Osteocyte (in vitro differentiated cells): Measurements from ENCODE around the gene PITPNM3. TPM values are rescaled to one million over a fixed set of nuclear protein-coding genes. Genes with fewer than 3 reads are reported as not detected.

Experiments used
- DNase-seq: peaks from one replicate; pipeline ENCODE4 v3.0.0; 2021; ENCODE audit warnings: mixed read lengths; ENCODE audit not compliant: unreplicated experiment; ENCODE audit errors: extremely low spot score
- H3K27ac Mint-ChIP-seq: one replicate; pipeline ENCODE4 v1.8.0; 2021; ENCODE audit warnings: mild to moderate bottlenecking, mixed read lengths; ENCODE audit not compliant: unreplicated experiment
- H3K27me3 Mint-ChIP-seq: one replicate; pipeline ENCODE4 v1.8.0; 2021; ENCODE audit warnings: mixed read lengths; ENCODE audit not compliant: unreplicated experiment
- H3K36me3 Mint-ChIP-seq: one replicate; pipeline ENCODE4 v1.8.0; 2021; ENCODE audit warnings: mixed read lengths; ENCODE audit not compliant: unreplicated experiment
- H3K4me1 Mint-ChIP-seq: one replicate; pipeline ENCODE4 v1.8.0; 2021; ENCODE audit warnings: mixed read lengths; ENCODE audit not compliant: unreplicated experiment
- H3K4me3 Mint-ChIP-seq: one replicate; pipeline ENCODE4 v1.8.0; 2021; ENCODE audit warnings: mild to moderate bottlenecking, moderate library complexity, mixed read lengths; ENCODE audit not compliant: unreplicated experiment
- H3K9me3 Mint-ChIP-seq: one replicate; pipeline ENCODE4 v1.8.0; 2021; ENCODE audit warnings: mixed read lengths; ENCODE audit not compliant: unreplicated experiment
- CTCF ChIP-seq: fragments of 200-600 bp; sonication (generic); IDR thresholded peaks from 2 replicates; pipeline ENCODE4 v1.5.0; 2021; ENCODE audit warnings: antibody characterized with exemption, mild to moderate bottlenecking, moderate library complexity
- total RNA-seq: library from RNA; stranded (reverse); gene quantifications from 2 replicates; pipeline ENCODE4 v1.2.1, GENCODE V29; 2021

The PITPNM3 gene
- total RNA-seq, 1 donor from 2014 or later, result 0.94 TPM

DNA sequence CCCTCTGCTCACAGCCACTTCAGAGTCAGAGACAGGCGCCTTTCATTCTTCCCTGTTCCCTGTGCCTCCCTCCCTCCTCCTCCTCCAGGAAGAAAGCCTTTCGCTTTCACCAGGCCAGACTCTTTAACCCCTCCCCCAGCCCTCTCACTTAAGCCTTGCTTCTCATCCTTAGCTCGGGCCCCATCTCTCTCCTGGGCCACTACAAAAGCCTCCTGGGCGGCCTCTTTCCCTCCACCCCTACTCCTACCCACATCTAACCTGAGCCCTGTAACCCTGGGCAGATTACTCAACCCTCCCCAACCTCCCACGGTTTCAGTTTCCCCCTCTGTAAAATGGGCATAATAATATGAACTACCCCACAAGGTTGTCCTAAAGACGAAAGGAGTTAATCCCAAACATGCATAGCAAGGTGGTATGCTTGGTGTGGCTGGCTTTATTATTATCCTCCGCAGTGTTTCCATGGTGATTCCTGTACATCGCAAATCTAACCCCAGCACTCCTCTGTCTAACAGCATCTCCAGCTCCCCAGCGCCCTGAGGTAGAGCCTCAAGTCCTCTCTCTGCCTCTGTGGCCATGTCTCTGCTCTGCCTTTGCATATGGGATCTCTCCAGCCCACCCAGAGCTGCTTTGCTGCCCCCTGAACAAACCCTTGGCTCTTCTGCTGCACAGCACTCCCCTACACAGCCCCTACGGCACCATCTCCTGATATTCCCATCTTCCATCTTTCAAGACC is 94.4 kb downstream of the PITPNM3 start:
- Mint-ChIP-seq H3K27ac (no peak overlapping the region), H3K36me3 (no peaks in the 10 kb centered on the region), H3K27me3 (no peaks in the 10 kb centered on the region), H3K4me1 (peaks cover 3% of the 10 kb centered on the region), H3K4me3 (no peak overlapping the region), H3K9me3 (no peaks in the 10 kb centered on the region)
- no peak for DNase-seq
- TF ChIP-seq CTCF, result no peak

DNA sequence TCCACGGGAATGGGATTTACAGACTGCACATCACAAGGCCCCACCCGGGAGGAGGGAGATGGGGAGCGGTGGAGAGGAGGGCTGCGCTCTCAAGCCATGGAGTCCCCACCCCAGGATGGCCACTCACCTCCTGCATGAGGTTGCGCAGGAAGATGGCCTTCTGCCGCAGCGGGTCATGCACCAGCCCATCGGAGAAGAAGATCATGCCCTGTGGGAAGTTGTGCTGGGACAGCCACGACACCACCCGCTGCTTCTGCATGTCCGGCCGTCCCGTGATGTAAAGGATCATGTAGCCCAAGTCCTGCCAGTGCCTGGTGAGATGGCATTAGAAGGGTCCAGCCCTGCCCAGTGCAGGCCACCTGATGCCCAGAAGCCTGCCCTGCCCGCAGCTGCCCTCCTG is 95.1 kb downstream of the PITPNM3 start:
- no peak for TF ChIP-seq CTCF
- no peak for DNase-seq
- Mint-ChIP-seq H3K36me3 (no peaks in the 10 kb centered on the region), H3K27me3 (peaks cover 6% of the 10 kb centered on the region), H3K4me3 (no peak overlapping the region), H3K9me3 (no peaks in the 10 kb centered on the region), H3K4me1 (peaks cover 7% of the 10 kb centered on the region), H3K27ac (no peak overlapping the region)

DNA sequence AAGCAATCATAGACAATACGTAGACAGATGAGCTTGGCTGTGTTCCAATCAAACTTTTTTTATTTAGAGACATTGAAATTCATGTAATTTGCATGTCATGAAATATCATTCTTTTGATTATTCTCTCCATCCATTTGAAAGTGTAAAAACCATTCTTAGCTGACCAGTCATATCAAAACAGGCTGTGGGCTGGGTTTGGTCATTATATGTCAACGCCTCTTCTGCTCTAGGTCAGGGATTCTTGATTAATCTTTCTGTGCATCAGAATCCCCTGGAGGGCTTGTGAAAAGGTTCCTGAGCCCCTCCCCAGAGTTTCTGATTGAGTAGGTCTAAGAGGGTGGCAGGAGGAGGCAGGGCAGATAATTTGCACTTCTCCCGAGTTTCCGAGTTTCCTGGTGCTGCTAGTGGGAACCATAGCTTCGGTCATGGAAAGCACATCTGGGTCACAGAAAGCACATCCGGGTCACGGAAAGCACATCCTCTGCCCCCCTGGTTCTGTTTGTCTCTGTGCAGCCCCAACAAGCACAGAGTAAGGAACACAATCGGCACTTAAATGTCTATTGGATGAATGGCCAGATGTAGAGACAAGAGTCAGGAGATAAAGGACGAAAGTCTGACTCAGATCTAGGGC is 95.7 kb downstream of the PITPNM3 start:
- peaks cover 6% of the 10 kb centered on the region for H3K27me3 Mint-ChIP-seq
- no peaks in the 10 kb centered on the region for H3K9me3 Mint-ChIP-seq
- DNase-seq, result no peak
- H3K36me3 Mint-ChIP-seq, result no peaks in the 10 kb centered on the region
- no peak overlapping the region for H3K4me3 Mint-ChIP-seq
- H3K4me1 Mint-ChIP-seq, result peaks cover 7% of the 10 kb centered on the region
- no peak overlapping the region for H3K27ac Mint-ChIP-seq
- TF ChIP-seq CTCF, result no peak

DNA sequence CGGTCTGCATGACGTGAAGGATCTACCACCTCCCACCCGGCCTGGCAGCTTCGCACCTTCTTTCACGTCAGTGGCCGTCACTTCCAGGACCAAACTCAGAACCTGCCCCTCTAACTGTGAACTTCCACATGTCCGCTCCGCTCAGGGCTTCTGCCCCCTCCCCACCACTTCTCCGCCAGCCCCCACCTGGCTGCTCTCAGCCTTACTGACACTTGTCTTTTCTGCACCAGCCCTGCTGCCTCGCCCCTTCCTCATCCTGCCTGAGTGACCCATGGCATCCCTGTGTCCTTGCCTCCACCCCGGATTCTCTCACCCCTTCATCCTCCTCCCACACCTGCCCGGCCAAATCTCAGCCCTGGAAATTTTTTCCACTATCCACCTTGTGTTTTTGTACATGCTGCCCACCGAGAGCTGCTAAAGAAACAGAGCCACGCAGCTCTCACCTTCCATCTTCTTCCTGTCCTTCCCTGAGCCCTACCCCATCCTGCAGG is 97.8 kb downstream of the PITPNM3 start:
- Mint-ChIP-seq H3K4me3 (no peak overlapping the region), H3K4me1 (peaks cover 13% of the 10 kb centered on the region), H3K27me3 (peaks cover 6% of the 10 kb centered on the region), H3K36me3 (no peaks in the 10 kb centered on the region), H3K9me3 (no peaks in the 10 kb centered on the region), H3K27ac (no peak overlapping the region)
- DNase-seq, result no peak
- TF ChIP-seq CTCF, result no peak

DNA sequence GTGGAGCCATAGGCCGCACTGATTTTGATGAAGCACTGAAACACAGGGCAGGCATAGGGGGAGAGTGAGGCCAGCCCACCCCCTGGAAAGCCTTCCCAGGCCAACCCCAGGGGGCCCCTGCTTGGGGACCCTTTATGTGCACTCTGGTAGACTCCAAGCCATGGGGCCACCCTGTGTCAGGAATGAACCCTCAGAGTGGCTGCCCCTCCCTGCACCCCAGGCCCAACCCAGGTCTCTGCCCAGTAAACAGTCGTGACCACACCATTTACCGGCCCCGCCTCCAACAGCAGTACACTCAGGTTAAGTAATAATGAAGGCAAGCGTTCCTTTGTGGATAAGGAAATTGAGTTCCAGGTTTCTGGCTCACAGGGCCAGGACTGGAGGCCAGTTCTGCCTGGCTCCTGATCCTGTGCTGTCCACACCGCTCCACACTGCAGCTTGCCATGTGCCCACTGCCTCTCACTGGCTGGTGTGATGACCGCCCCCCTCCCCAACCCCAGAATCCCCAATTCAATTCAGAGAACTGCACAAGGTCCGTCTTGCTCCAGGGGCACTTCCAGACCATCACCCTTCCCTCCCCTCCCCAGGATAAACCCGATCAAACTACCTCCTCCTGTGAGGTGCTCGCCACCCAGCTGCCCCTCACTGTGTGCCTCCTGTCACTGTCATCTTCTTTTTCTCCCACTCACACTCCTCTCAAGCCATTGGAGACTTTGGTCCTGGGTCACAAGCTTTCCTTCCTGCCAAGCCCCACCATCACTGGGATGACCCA is 98.5 kb downstream of the PITPNM3 start:
- DNase-seq, result no peak
- Mint-ChIP-seq H3K27me3 (peaks cover 6% of the 10 kb centered on the region), H3K4me1 (peaks cover 13% of the 10 kb centered on the region), H3K36me3 (no peaks in the 10 kb centered on the region), H3K27ac (no peak overlapping the region), H3K4me3 (no peak overlapping the region), H3K9me3 (no peaks in the 10 kb centered on the region)
- TF ChIP-seq CTCF, result no peak
